ENCODE results near the gene NUP85.

NUP85 gene

DNA sequence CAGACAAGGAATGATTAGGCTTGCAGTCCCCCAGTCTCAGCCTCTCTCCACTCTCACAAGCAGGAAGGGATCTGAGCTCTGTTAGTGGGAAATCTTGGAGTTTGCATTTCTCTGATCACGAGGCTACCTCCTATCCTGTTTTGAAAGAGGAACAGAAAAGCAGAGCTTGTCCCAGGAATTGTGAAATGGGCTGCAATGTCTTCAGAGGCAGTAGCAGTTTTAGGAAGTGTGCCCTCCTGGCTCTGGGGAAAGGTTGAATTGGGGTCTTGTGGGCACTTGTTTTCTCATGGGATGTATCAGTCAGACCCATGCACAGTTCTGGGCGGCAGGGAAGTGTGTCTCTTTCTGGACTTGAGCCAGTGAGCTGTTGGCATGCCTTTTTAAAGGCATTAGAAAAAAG is 22.8 kb downstream of the NUP85 start:
- Histone ChIP-seq H3K36me3 (peaks cover 56% of the 10 kb centered on the region), H3K27me3 (no peaks in the 10 kb centered on the region), H3K4me1 (ENCODE audit: control insufficient read depth in 1 of 2, insufficient read depth in 1 of 2, low read depth in 1 of 2, low read length in 1 of 2) (peaks cover 22 to 30% of the 10 kb centered on the region in 2 experiments), H3K9me3 (no peaks in the 10 kb centered on the region), H3K27ac (peak overlapping the region; percentile 84), H3K4me3 (ENCODE audit: low read depth in 1 of 2, low read length in 1 of 2) (peak overlapping the region in 1 of 2 experiments; percentile 28)
- no peak for TF ChIP-seq CTCF (IDR thresholded peaks at IDR 0.05)

- Histone ChIP-seq H3K9me3 (no peaks in the 10 kb centered on the region), H3K36me3 (peaks cover 55% of the 10 kb centered on the region), H3K27me3 (no peaks in the 10 kb centered on the region), H3K4me3 (ENCODE audit: low read depth in 1 of 2, low read length in 1 of 2) (peak overlapping the region in 1 of 2 experiments; percentile 28), H3K4me1 (ENCODE audit: control insufficient read depth in 1 of 2, insufficient read depth in 1 of 2, low read depth in 1 of 2, low read length in 1 of 2) (peaks cover 22 to 30% of the 10 kb centered on the region in 2 experiments), H3K27ac (peak overlapping the region; percentile 84)
- no peak for TF ChIP-seq CTCF (IDR thresholded peaks at IDR 0.05)
These were observed 23.4 kb downstream of the NUP85 start for GRCh38 chr17:75228847-75229246.

- Histone ChIP-seq H3K4me1 (ENCODE audit: control insufficient read depth in 1 of 2, insufficient read depth in 1 of 2, low read depth in 1 of 2, low read length in 1 of 2) (peaks cover 22 to 30% of the 10 kb centered on the region in 2 experiments), H3K36me3 (peaks cover 61% of the 10 kb centered on the region), H3K27ac (no peak overlapping the region), H3K27me3 (no peaks in the 10 kb centered on the region), H3K4me3 (ENCODE audit: low read depth in 1 of 2, low read length in 1 of 2) (no peak overlapping the region), H3K9me3 (no peaks in the 10 kb centered on the region)
- TF ChIP-seq CTCF (IDR thresholded peaks at IDR 0.05), result no peak
These were observed 25.6 kb downstream of the NUP85 start for GRCh38 chr17:75231071-75231470.

- Histone ChIP-seq H3K9me3 (no peaks in the 10 kb centered on the region), H3K4me1 (ENCODE audit: control insufficient read depth in 1 of 2, insufficient read depth in 1 of 2, low read depth in 1 of 2, low read length in 1 of 2) (peaks cover 22 to 29% of the 10 kb centered on the region in 2 experiments), H3K36me3 (peaks cover 61% of the 10 kb centered on the region), H3K4me3 (ENCODE audit: low read depth in 1 of 2, low read length in 1 of 2) (no peak overlapping the region), H3K27ac (no peak overlapping the region), H3K27me3 (no peaks in the 10 kb centered on the region)
- no peak for TF ChIP-seq CTCF (IDR thresholded peaks at IDR 0.05)
These were observed 26.4 kb downstream of the NUP85 start for GRCh38 chr17:75231741-75232464.

GRCh38 chr17:75232786-75233185 is 27.3 kb downstream of the NUP85 start:
- no peak for TF ChIP-seq CTCF (IDR thresholded peaks at IDR 0.05)
- Histone ChIP-seq H3K4me3 (ENCODE audit: low read depth in 1 of 2, low read length in 1 of 2) (no peak overlapping the region), H3K27me3 (no peaks in the 10 kb centered on the region), H3K9me3 (no peaks in the 10 kb centered on the region), H3K36me3 (peaks cover 70% of the 10 kb centered on the region), H3K4me1 (ENCODE audit: control insufficient read depth in 1 of 2, insufficient read depth in 1 of 2, low read depth in 1 of 2, low read length in 1 of 2) (peaks cover 20 to 24% of the 10 kb centered on the region in 2 experiments), H3K27ac (no peak overlapping the region)

Data from neutrophil (primary cell).